Stomach (tissue), 4 donors: ENCODE results near the gene PRELID2.

ENCODE experiments used
- EP300 ChIP-seq: sonication (generic); formaldehyde crosslinking; IDR thresholded peaks from one replicate; pipeline ENCODE4 v1.6.1; 2017; ENCODE audit warnings: antibody characterized with exemption
- POLR2A ChIP-seq, 4 donors: fragments of 450-650 bp; IDR thresholded peaks; one replicate each; pipeline ENCODE4 v1.6.1; 2016; ENCODE audit warnings: antibody characterized with exemption in 4 of 4, control low read depth in 2 of 4, mild to moderate bottlenecking in 1 of 4, moderate library complexity in 1 of 4
- POLR2AphosphoS5 ChIP-seq, 3 donors: sonication (generic); formaldehyde crosslinking; IDR thresholded peaks; one replicate each; pipeline ENCODE4 v1.6.1; 2016; ENCODE audit warnings: antibody characterized with exemption in 3 of 3
- TF ChIP-seq, protein P1 (sequence below), 7 experiments: fragments of 450-650 bp in 4 of 7; fragments of 200-600 bp in 3 of 7; sonication (generic) in 3 of 7; IDR thresholded peaks; one replicate each; pipeline ENCODE4 v1.5.1; 2016 to 2019; ENCODE audit warnings: antibody characterized with exemption in 7 of 7, control low read depth in 2 of 7, mild to moderate bottlenecking in 1 of 7

GRCh38 chr5:145872914-145873313, 37.8 kb upstream of the PRELID2 start, which contains the start of gene GRXCR2:
- no peak for TF ChIP-seq POLR2A (IDR thresholded peaks at IDR 0.05)
- TF ChIP-seq, protein P1, sequence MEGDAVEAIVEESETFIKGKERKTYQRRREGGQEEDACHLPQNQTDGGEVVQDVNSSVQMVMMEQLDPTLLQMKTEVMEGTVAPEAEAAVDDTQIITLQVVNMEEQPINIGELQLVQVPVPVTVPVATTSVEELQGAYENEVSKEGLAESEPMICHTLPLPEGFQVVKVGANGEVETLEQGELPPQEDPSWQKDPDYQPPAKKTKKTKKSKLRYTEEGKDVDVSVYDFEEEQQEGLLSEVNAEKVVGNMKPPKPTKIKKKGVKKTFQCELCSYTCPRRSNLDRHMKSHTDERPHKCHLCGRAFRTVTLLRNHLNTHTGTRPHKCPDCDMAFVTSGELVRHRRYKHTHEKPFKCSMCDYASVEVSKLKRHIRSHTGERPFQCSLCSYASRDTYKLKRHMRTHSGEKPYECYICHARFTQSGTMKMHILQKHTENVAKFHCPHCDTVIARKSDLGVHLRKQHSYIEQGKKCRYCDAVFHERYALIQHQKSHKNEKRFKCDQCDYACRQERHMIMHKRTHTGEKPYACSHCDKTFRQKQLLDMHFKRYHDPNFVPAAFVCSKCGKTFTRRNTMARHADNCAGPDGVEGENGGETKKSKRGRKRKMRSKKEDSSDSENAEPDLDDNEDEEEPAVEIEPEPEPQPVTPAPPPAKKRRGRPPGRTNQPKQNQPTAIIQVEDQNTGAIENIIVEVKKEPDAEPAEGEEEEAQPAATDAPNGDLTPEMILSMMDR (IDR thresholded peaks at IDR 0.05) = no peak
- TF ChIP-seq POLR2AphosphoS5 (IDR thresholded peaks at IDR 0.05) = no peak
- no peak for TF ChIP-seq EP300
